GM23248 (cell line): ENCODE data around the gene ENKD1. TPM values are rescaled to one million over a fixed set of nuclear protein-coding genes. Genes with fewer than 3 reads are reported as not detected.
A peak's percentile ranks its signal among the peaks of the same experiment; 100 is the strongest.

Experiments used
- DNase-seq: peaks from one replicate; pipeline ENCODE4 v3.0.0-alpha.2; 2015
- H2AFZ ChIP-seq: fragments of 200-600 bp; sonication (generic); 2 replicates; pipeline ENCODE4 v1.6.1; 2016; ENCODE audit warnings: antibody characterized with exemption
- H3F3A ChIP-seq: fragments of 200-600 bp; sonication (generic); 2 replicates; pipeline ENCODE4 v1.6.1; 2016; ENCODE audit warnings: mild to moderate bottlenecking, antibody characterized with exemption, mixed run types; ENCODE audit not compliant: insufficient read depth
- H3K27ac ChIP-seq: fragments of 200-600 bp; sonication (generic); 2 replicates; pipeline ENCODE4 v1.5.1; 2016; ENCODE audit warnings: mild to moderate bottlenecking
- H3K27me3 ChIP-seq: fragments of 200-600 bp; sonication (generic); replicated peaks from 2 replicates; pipeline ENCODE4 v1.6.1; 2016; ENCODE audit warnings: mild to moderate bottlenecking; ENCODE audit not compliant: insufficient read depth
- H3K36me3 ChIP-seq: fragments of 200-600 bp; sonication (generic); 2 replicates; pipeline ENCODE4 v1.6.1; 2016; ENCODE audit warnings: low read depth, mild to moderate bottlenecking
- H3K4me1 ChIP-seq: fragments of 200-600 bp; sonication (generic); 2 replicates; pipeline ENCODE4 v1.6.1; 2016; ENCODE audit warnings: mild to moderate bottlenecking; ENCODE audit not compliant: insufficient read depth
- H3K4me2 ChIP-seq: fragments of 200-600 bp; sonication (generic); one replicate; pipeline ENCODE4 v1.6.1; 2016; ENCODE audit warnings: mild to moderate bottlenecking; ENCODE audit not compliant: unreplicated experiment
- H3K4me3 ChIP-seq: fragments of 200-600 bp; sonication (generic); 2 replicates; pipeline ENCODE4 v1.5.1; 2016; ENCODE audit warnings: mild to moderate bottlenecking
- H3K79me2 ChIP-seq: fragments of 200-600 bp; sonication (generic); 2 replicates; pipeline ENCODE4 v1.6.1; 2016; ENCODE audit warnings: mild to moderate bottlenecking; ENCODE audit not compliant: insufficient read depth
- H3K9ac ChIP-seq: fragments of 200-600 bp; sonication (generic); 2 replicates; pipeline ENCODE4 v1.6.1; 2016; ENCODE audit warnings: mild to moderate bottlenecking
- H3K9me2 ChIP-seq: fragments of 200-600 bp; sonication (generic); 2 replicates; pipeline ENCODE4 v1.6.1; 2016; ENCODE audit warnings: mixed run types, mild to moderate bottlenecking, moderate library complexity; ENCODE audit not compliant: insufficient read depth
- H3K9me3 ChIP-seq: fragments of 200-600 bp; sonication (generic); one replicate; pipeline ENCODE4 v1.6.1; 2017; ENCODE audit warnings: low read depth
- H4K20me1 ChIP-seq: fragments of 200-600 bp; sonication (generic); 2 replicates; pipeline ENCODE4 v1.6.0; 2016; ENCODE audit not compliant: insufficient read depth
- EZH2 ChIP-seq: fragments of 200-600 bp; sonication (generic); IDR thresholded peaks from 2 replicates; pipeline ENCODE4 v1.6.1; 2018; ENCODE audit warnings: antibody characterized with exemption, mild to moderate bottlenecking; ENCODE audit not compliant: insufficient read depth, poor library complexity, severe bottlenecking
- EZH2phosphoT487 ChIP-seq: fragments of 200-600 bp; sonication (generic); IDR thresholded peaks from 2 replicates; pipeline ENCODE4 v1.6.1; 2018; ENCODE audit warnings: antibody characterized with exemption, moderate library complexity, mild to moderate bottlenecking, low read depth; ENCODE audit not compliant: insufficient read depth
- WGBS, 2 experiments: methylation state at CpG; one replicate each; pipeline ENCODE4 v1.1.6; 2015 to 2017; ENCODE audit warnings: low lambda C conversion rate in 2 of 2, low coverage in 1 of 2; ENCODE audit errors: missing lambda C conversion rate in 2 of 2; 5-methylcytosine and 5-hydroxymethylcytosine counted together
- in situ Hi-C: fragments of 300-500 bp; cut with MboI; formaldehyde crosslinking; loops from 2 replicates; pipeline ENCODE4 v1.15.0; 2020
- polyA plus RNA-seq: library from polyadenylated mRNA; unstranded; fragments of >200 nt; fragmentation: Nextera tagmentation; extraction: Ambion mirVana; gene quantifications from 2 replicates; pipeline ENCODE4 v1.2.1, GENCODE V29; 2016
- total RNA-seq: library from RNA; depleted of rRNA; stranded (reverse); fragments of >200 nt; shearing (Covaris generic); gene quantifications from 2 replicates; pipeline ENCODE4 v1.2.3, GENCODE V29; 2014

ENKD1 gene
- total and polyA plus RNA-seq, 2 experiments from 2014 or later: 8.3 to 11.2 TPM

DNA sequence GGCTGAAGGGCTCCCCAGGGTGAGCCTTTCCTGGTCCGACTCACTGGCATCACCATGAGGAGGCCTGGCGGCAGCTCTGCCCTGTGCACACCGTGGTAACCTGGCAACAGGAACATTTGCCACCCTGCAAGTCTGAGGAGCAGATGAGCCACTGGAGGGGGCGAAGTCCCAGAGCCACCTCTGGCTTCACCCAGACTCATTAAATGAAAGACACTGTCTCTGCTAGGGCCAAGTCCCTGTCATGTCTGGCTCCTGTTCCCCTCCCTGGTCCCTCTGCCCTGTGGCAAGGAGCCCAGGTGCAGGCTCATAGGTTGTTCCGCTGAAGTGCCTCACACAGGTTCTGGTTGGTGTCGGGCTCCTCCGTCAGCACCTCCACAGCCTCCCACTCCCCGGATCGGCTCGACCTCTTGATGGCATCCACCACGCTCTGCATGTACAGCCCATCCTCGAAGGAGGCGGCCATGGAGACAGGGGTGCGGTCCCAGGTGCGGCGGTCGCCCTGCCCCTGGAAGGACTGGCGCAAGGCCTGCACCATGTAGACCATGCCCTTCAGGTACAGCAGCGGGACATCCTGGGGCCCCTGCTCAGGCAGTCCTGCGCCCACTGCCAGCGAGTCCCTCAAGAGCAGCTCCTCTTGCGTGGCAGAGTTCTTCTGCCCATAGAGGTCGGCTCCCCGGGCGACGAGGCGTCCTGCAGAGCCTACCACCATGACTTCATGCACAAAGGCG lies 8.5 kb upstream of the ENKD1 start:
- Histone ChIP-seq H3K4me2 (no peak overlapping the region), H3K79me2 (no peaks in the 10 kb centered on the region), H4K20me1 (no peaks in the 10 kb centered on the region), H3K4me1 (no peaks in the 10 kb centered on the region), H3K4me3 (no peak overlapping the region), H3K9me2 (no peaks in the 10 kb centered on the region), H2AFZ (no peak overlapping the region), H3K27ac (no peak overlapping the region), H3K9me3 (no peaks in the 10 kb centered on the region), H3K9ac (no peak overlapping the region), H3F3A (no peaks in the 10 kb centered on the region), H3K36me3 (no peaks in the 10 kb centered on the region), H3K27me3 (no peaks in the 10 kb centered on the region)
- TF ChIP-seq EZH2: no peak
- no peak for TF ChIP-seq EZH2phosphoT487
- DNase-seq: no peak
- 93 to 95% methylated on average over 27 to 28 of the region's 28 CpGs for WGBS, 2 experiments
- in situ Hi-C loops: loop anchor here (10.0 kb wide), 1 partner anchor 130 kb away; the partner anchor contains the start of genes RANBP10 and TSNAXIP1

DNA sequence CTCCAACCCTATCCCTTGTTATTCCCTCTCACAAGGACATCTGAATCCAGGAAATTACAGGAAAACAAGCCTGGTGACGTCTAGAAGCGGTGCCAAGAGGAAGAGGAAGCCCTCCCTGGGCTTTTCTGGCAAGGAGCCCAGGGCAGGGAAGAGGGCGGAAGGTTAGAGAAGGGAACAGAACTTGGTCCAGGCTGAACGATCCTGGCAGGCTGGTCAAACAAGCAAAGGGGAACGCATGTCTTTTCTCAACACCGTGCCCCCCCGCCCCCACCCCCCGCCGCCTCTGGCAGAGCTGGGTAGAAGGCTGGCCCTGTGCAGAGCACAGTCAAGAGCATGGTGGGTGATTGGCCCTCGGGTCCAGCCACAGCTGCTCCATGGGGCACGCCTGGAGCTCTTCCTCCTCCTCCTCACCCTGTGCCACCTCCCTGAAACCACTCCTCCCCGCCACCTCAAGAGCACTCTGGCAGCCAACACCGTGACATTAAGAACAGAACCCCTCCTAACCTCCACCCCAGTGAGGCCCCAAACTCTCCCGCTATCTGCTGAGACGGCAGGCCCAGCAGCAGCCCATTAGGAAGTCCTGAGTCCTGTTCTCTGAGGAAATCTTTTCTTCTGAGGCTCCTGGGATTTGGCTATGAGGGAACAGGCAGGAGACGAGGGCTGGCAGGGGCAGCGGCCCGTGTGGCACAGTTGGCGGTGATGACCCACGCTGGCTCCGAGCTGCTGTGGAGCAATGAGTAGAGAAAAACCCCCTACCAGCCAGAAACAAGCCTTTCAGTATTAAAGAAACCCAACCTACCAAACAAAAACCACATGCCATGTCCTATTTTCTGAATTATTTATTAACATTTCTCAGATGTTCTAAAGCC lies 7.4 kb upstream of the ENKD1 start:
- DNase-seq: no peak

GRCh38 chr16:67672739-67673662 lies 6.5 kb upstream of the ENKD1 start:
- no peak overlapping the region for H2AFZ ChIP-seq
- in situ Hi-C loops: loop anchor here (10.0 kb wide), 1 partner anchor 132 kb away; the partner anchor contains the start of genes RANBP10 and TSNAXIP1
- no peaks in the 10 kb centered on the region for H3K79me2 ChIP-seq
- peak; percentile 87 for DNase-seq
- no peak overlapping the region for H3K4me2 ChIP-seq
- H3K4me1 ChIP-seq: no peaks in the 10 kb centered on the region
- no peaks in the 10 kb centered on the region for H4K20me1 ChIP-seq
- no peak overlapping the region for H3K27ac ChIP-seq
- WGBS, 2 experiments: 57 to 66% methylated on average over 13 of the region's 13 CpGs
- H3K4me3 ChIP-seq: no peak overlapping the region
- H3F3A ChIP-seq: no peaks in the 10 kb centered on the region
- TF ChIP-seq EZH2phosphoT487 (no peak), EZH2 (no peak)
- H3K27me3 ChIP-seq: no peaks in the 10 kb centered on the region
- no peaks in the 10 kb centered on the region for H3K9me2 ChIP-seq
- no peak overlapping the region for H3K9ac ChIP-seq
- H3K9me3 ChIP-seq: no peaks in the 10 kb centered on the region
- no peaks in the 10 kb centered on the region for H3K36me3 ChIP-seq

More for the DNA sequence above, 7.4 kb upstream of the ENKD1 start:
- Histone ChIP-seq H3K36me3 (no peaks in the 10 kb centered on the region), H3K4me2 (no peak overlapping the region), H3K27ac (no peak overlapping the region), H3K9me3 (no peaks in the 10 kb centered on the region), H3K4me1 (no peaks in the 10 kb centered on the region), H3K9ac (no peak overlapping the region), H3K4me3 (no peak overlapping the region), H4K20me1 (no peaks in the 10 kb centered on the region), H3F3A (no peaks in the 10 kb centered on the region), H3K27me3 (no peaks in the 10 kb centered on the region), H2AFZ (no peak overlapping the region), H3K9me2 (no peaks in the 10 kb centered on the region), H3K79me2 (no peaks in the 10 kb centered on the region)
- TF ChIP-seq EZH2phosphoT487 (no peak), EZH2 (no peak)
- in situ Hi-C loops: loop anchor here (10.0 kb wide), 1 partner anchor 131 kb away; the partner anchor contains the start of genes RANBP10 and TSNAXIP1
- 35 to 36% methylated on average over 17 to 21 of the region's 21 CpGs for WGBS, 2 experiments
